CD4-positive, alpha-beta T cell treated with Interleukin-1 beta for 1 hour (primary cell): ENCODE data around the gene STAC3.

Source experiments
- DNase-seq, 2 donors: peaks; one replicate each; pipeline ENCODE4 v3.0.0-alpha.2; 2020 to 2022

Gene STAC3

DNA sequence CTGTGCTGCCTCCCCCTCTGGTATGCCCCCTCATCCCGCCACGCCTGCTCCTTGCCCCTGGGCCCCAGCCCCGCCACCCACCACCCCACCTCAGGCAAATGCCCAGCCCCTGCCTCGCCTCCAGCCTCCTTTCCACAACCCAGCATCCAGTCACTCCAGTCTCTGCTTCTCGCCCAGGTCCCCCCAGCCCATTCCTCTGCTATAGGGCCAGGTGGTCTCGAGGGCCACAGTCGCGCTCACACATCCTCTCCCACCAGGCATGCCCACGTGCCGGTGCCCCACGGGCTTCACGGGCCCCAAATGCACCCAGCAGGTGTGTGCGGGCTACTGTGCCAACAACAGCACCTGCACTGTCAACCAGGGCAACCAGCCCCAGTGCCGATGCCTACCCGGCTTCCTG is 40.5 kb downstream of the STAC3 start:
- DNase-seq = no peak

DNA sequence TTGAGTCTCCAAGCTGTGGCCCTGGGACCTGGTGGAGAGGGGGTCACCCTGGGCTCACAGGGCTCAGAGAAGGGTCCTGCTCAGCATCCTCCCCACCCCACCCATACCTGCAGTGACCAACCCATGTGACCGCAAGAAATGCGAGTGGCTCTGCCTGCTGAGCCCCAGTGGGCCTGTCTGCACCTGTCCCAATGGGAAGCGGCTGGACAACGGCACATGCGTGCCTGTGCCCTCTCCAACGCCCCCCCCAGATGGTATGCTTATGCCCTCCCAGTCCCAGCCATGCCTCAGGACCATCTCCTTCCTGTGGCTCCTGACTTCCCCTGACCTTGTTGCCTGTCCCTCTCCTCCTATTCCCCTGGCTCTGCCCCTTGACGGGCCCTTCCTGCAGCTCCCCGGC is 41.1 kb downstream of the STAC3 start:
- DNase-seq = no peak

DNA sequence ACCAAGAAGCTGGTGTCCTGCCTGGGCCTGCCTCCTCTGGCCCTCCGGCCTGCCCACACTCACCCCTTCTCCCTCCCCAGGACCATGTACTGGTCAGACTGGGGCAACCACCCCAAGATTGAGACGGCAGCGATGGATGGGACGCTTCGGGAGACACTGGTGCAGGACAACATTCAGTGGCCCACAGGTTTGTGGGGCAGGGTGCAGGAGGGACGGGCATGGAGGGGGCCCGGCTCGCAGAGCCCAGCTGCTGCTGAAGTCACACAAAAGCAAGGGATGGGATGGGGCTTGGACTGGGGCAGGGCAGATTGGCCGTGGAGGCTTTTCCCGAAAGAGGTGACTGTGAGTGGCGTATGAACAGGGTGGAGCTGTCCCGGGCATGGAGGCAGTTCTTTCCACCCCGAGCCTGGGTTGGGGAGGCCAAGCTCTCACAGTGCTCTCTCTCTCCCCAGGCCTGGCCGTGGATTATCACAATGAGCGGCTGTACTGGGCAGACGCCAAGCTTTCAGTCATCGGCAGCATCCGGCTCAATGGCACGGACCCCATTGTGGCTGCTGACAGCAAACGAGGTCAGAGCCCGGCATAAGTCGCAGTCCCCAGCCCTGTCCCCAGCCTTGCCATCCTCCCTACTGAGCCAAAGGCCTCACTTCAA is 42.2 kb downstream of the STAC3 start:
- DNase-seq = no peak

DNA sequence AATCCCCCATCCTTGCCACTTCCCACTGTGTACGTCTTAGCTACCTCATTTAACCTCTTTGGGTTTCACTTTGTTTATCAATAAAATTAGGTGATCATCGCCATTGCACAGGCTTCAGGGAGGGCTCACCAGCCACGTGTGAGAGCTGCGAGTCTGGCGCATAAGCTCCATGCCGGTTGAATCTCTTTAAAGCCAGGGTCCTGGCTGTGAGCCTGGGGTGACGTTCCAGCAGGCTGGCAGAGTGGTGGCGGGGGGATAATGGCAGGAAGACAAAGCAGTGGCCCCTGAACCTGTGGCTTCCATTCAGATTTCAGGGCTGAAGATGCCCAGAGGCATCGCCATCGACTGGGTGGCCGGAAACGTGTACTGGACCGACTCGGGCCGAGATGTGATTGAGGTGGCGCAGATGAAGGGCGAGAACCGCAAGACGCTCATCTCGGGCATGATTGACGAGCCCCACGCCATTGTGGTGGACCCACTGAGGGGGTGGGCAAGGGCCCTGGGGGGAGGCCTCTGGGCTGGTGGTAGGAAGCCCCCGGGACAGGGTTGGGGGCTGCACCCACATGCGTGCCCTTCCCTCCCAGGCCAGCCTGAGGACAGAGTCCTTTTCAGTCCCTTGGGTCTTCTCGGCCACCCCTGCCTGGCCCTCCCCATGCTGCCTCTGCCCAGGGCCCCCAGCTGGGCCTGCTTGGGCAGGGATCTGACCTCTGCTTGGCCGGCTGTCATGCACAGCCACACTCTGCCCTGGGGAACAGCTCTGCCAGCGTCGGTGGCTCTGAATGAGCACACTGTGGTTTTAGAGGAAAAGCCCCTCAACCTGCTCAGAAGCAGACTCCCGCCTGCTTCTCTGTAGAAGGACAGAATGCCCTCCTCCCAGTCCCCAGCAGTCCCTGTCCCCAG is 43.0 kb downstream of the STAC3 start:
- no peak for DNase-seq

DNA sequence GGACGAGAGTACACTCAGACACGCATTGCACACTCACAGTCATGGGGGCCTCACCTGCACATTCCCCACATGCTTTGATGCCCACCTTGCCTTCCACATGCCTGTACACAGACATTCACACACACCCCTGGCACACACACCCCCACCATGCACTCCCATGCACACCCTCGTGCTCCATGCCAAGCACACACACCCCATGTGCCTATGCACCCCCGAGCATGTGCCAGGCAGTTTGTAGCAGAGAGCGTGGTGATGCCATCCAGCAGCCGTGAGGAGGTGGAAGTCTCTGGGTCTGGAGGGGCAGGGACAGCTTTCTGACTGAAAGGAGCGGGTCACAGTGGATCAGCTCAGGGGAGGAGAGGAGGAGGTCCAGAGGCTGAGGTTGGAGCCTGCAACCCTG is 45.1 kb downstream of the STAC3 start:
- no peak for DNase-seq

DNA sequence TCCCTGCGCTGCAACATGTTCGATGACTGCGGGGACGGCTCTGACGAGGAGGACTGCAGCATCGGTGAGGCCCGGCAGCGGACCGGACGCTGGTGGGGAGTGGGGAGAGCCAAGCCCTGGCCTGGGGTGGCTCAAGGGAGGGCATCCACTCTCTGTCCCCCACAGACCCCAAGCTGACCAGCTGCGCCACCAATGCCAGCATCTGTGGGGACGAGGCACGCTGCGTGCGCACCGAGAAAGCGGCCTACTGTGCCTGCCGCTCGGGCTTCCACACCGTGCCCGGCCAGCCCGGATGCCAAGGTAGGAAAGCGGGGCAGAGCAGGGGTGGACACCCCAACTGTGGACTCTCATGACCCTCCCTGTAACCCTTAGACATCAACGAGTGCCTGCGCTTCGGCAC is 45.8 kb downstream of the STAC3 start:
- DNase-seq = no peak

DNA sequence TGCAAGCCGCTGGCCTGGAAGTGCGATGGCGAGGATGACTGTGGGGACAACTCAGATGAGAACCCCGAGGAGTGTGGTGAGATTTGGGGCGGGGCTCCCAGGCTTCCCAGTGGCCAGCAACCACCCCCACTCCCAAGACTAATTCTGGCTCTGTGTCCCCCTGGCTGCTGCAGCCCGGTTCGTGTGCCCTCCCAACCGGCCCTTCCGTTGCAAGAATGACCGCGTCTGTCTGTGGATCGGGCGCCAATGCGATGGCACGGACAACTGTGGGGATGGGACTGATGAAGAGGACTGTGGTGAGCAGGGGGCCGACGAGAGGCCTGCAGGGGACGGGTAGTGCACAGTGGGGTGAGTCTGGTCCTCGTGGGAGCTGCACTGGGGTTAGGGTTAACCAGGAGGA is 46.5 kb downstream of the STAC3 start:
- no peak for DNase-seq

DNA sequence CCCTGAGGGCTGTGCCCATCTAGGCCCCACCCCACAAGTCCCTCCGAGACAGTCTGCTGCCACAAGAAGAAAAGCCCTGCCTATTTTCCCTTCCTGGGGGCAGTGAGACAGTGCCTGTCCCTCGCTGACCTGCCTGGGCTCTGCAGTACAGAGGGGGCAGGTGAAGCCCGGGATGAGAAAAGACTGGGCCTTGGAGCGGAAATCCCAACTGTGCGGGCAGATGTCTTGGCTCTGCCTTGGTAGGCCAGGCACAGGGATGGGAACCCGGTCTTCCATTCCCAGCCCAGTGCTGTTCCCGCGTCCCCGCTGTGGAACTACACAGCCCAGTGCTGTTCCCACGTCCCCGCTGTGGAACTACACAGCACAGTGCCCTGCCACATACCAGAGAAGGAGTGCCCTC is 47.2 kb downstream of the STAC3 start:
- no peak for DNase-seq

DNA sequence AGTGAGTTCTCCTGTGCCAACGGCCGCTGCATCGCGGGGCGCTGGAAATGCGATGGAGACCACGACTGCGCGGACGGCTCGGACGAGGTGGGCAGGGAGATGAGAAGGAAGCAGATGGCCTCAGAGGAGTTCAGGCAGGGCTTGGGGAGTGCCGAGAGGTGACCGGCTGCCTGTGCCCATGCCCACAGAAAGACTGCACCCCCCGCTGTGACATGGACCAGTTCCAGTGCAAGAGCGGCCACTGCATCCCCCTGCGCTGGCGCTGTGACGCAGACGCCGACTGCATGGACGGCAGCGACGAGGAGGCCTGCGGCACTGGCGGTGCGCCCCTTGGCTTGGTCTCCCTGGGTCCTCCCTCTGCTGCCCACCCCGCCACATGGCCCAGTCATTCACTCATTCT is 47.8 kb downstream of the STAC3 start:
- no peak for DNase-seq

DNA sequence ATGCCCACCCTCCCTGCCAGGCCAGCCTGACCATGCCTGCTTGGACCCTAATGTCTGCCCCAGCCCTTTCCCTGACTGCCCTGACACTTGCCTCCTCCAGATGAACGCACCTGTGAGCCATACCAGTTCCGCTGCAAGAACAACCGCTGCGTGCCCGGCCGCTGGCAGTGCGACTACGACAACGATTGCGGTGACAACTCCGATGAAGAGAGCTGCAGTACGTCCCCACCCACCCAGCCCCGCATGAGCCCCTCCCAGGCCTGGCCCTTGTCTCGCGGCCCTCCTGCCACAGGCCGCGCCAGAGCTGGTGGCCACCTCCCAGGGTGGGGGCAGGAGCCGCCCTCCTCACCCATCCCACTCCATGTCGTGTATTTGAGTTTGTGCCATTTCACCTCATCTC is 48.7 kb downstream of the STAC3 start:
- no peak for DNase-seq

DNA sequence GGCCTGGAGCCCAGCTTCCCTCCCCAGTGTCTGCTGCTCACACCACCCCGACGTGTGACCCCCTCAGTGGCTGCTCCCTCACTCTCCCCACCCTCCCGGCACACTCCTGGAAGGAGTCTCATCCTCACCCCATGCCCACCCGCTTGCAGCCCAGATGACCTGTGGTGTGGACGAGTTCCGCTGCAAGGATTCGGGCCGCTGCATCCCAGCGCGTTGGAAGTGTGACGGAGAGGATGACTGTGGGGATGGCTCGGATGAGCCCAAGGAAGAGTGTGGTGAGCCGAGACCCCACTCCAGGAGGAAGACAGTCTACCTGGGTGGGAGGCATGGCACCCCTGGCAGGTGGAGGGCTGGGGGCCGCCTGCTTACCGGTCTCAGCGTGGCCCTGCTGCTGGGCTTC is 49.4 kb downstream of the STAC3 start:
- no peak for DNase-seq

DNA sequence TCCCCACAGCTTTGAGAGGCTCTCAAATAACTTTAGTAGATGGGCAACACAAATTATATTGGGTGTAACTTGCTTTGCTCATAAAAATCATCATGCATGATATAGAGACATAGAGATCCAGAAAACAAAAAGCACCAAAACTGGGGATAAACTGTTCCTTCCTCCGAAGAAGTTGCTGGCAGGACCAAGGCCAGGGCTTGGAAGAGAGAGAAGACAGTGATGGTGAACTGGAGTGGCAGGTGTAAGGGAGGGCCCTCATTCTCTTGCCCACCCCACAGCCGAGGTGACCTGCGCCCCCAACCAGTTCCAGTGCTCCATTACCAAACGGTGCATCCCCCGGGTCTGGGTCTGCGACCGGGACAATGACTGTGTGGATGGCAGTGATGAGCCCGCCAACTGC is 49.8 kb downstream of the STAC3 start:
- DNase-seq = no peak

DNA sequence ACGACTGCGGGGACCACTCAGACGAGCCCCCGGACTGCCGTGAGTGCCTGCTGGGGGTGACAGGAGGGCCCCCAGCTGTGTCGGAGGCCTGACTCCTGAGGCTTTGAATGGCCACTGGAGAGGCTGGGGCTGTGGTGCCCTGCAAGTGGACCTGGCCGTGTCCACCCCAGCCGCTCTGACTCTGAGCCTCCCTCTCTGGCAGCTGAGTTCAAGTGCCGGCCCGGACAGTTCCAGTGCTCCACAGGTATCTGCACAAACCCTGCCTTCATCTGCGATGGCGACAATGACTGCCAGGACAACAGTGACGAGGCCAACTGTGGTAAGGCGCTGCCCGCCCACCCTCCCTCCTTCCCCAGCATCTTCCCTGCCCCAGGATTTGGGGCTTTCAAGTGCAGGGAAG is 50.5 kb downstream of the STAC3 start:
- DNase-seq = no peak

DNA sequence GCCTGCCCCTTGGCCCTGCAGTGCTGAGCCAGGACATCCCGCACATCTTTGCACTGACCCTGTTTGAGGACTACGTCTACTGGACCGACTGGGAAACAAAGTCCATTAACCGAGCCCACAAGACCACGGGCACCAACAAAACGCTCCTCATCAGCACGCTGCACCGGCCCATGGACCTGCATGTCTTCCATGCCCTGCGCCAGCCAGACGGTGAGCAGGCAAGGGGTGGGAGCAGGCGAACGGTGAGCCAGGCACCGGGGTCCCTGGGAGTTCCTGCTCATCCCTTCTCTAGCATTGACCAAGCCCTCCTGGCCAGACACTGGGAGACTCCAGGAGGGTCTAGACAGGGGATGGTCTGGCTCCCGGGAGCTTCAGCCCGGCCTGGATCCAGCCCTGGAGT is 51.8 kb downstream of the STAC3 start:
- no peak for DNase-seq

DNA sequence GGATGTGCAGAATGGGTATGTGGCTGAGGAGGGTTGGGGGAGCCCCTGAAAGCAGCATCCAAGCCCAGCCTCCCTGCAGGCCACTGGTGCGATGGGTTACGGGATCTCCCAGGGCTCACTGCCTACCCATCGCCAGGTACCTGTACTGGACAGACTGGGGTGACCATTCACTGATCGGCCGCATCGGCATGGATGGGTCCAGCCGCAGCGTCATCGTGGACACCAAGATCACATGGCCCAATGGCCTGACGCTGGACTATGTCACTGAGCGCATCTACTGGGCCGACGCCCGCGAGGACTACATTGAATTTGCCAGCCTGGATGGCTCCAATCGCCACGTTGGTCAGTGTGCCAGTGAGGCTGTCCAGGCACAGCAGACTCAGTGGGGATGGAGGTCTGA is 52.7 kb downstream of the STAC3 start:
- no peak for DNase-seq

DNA sequence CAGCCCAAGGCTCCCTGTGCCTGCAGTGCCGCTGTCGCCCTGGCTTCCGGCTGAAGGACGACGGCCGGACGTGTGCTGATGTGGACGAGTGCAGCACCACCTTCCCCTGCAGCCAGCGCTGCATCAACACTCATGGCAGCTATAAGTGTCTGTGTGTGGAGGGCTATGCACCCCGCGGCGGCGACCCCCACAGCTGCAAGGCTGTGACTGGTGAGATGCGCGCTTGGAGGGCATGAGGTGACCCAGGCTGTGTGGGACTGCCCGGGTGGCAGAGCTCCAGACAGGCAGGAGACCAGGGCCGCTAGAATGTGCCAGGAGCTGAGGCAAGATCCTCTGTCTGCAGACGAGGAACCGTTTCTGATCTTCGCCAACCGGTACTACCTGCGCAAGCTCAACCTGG is 54.0 kb downstream of the STAC3 start:
- no peak for DNase-seq

DNA sequence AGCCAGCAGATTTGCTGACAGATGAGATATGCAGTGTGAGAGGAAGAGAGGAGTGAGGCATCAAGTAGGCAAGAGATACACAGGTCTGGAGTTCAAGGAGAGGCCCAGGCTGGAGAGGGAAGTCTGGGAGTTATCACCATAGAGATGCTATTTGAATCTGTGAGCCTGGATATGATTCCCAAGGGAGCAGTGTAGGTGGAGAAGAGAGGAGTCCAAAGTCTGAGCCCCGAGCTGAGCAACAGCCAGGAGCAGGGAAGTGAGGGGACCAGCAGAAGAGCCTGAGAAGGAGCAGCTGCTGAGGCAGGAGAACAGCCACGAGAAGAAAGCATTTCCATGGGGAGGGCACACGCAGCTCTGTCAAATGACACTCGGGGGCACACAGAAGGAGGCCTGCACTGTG is 54.5 kb downstream of the STAC3 start:
- DNase-seq = no peak

DNA sequence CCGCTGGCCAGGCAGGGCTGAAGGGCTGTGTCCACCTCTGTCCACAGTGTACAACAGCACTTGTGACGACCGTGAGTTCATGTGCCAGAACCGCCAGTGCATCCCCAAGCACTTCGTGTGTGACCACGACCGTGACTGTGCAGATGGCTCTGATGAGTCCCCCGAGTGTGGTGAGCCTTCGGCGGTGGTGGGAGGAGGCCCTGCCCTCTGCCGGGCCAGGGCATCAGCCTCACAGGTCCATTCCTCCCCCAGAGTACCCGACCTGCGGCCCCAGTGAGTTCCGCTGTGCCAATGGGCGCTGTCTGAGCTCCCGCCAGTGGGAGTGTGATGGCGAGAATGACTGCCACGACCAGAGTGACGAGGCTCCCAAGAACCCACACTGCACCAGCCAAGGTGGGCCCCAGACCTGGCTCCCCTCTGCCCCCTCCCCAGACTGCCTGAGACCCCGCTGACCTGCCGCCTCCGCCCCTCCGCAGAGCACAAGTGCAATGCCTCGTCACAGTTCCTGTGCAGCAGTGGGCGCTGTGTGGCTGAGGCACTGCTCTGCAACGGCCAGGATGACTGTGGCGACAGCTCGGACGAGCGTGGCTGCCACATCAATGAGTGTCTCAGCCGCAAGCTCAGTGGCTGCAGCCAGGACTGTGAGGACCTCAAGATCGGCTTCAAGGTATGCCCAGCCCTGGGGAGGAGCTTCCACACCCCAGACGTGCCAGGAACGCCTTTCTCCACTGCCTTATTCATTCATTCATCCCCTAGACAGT is 55.2 kb downstream of the STAC3 start:
- no peak for DNase-seq

DNA sequence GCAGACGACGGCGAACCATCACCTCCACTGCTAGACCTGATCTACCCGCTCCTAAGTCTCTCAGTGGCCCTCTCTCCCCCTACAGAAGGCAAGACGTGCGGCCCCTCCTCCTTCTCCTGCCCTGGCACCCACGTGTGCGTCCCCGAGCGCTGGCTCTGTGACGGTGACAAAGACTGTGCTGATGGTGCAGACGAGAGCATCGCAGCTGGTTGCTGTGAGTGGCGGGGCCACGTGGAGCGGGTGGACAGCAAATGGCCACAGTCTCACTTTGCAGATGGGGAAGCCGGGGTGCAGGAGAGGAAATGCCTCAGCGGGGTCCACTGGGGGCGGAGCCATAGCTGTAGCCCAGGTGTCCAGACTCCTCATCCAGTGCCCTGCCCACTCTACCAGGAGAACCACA is 55.8 kb downstream of the STAC3 start:
- DNase-seq = no peak

DNA sequence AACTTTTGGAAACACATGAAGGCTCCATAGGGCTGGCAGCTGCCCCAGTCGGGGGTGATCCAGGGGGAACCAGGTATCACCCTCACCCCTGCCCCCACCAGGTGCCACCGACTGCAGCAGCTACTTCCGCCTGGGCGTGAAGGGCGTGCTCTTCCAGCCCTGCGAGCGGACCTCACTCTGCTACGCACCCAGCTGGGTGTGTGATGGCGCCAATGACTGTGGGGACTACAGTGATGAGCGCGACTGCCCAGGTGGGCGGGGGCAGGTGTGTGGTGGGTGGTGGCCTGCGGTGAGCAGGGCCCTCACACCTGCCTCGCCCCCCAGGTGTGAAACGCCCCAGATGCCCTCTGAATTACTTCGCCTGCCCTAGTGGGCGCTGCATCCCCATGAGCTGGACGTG is 56.7 kb downstream of the STAC3 start:
- DNase-seq = no peak

DNA sequence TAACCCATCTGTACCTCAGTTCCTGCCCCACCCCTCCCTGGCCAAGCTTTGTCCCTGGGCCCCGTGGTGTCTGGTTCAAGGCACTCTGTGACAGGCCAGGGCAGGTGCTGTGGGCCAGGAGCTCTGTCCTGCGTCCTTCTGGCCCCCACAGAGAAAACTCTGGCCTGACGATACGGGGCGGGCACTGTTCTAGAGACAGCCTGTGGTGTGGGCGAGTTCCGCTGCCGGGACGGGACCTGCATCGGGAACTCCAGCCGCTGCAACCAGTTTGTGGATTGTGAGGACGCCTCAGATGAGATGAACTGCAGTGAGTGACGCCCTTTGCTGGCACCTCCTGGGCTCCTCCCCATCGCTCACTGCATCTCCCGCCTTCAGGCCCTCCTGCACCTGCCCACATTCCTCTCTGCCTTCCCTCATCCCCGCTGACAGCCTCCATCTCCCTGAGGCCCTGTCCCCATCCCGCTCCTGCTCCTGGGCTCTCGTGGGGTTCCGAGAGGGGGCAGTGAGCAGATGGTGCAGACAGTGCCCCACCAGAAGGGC is 57.2 kb downstream of the STAC3 start:
- DNase-seq = no peak
